Dermis microvascular lymphatic vessel endothelial cell (primary cell): ENCODE data around the gene SLCO1B3. TPM values are rescaled to one million over a fixed set of nuclear protein-coding genes. Genes with fewer than 3 reads are reported as not detected.
"Not testable (repeated sequence)": the region's sequence is repeated elsewhere in the genome, so short reads cannot be mapped to it uniquely, and the experiment has no call there.

Experiments used
- DNase-seq, 2 donors: peaks; one replicate each; pipeline versions ENCODE4 v3.0.0 to v3.0.0-alpha.2; 2010; ENCODE audit warnings: low read depth in 2 of 2
- total RNA-seq: library from RNA; depleted of rRNA; stranded (reverse); fragments of >200 nt; gene quantifications from 2 replicates; pipeline ENCODE4 v1.2.1, GENCODE V29; 2014

SLCO1B3 gene
- total RNA-seq = not detected in 2 replicates

DNA sequence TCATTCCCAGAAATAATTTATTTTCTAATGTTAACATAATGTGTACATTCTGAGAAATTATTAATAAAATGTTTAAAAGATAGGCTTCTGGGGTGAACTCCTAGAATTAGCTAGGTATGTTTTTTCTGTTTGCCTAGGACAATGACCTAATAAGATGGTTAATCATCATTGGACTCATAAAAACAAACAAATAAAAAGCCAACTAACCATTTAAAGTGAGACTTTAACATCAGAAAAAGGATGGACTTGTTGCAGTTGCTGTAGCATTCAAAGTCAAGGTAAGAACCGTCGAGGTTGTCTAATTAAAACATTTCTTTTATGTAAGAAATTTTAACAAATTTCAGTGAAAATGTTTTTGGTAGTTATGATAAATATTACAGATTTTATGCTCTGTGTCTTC, at the start of gene SLCO1B3:
Gene SLCO1B3, plus strand, starts transcription at position 219 of the 400 bp plus-strand sequence. CDS start 5,034 bp downstream, outside the sequence.
- no peak for DNase-seq

DNA sequence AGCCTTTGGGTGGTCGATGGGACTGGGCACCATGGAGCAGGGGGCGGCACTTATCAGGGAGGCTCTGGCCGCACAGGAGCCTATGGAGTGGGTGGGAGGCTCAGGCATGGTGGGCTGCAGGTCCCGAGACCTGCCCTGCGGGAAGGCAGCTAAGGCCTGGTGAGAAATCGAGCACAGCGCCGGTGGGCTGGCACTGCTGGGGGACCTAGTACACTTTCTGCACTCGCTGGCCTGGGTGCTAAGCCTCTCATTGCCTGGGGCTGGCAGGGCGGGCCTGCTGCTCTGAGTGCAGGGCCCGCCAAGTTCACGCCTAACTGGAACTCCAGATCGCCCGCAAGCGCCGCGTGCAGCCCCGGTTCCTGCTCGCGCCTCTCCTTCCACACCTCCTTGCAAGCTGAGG, 33.1 kb upstream of the SLCO1B3 start:
- DNase-seq = no peak

DNA sequence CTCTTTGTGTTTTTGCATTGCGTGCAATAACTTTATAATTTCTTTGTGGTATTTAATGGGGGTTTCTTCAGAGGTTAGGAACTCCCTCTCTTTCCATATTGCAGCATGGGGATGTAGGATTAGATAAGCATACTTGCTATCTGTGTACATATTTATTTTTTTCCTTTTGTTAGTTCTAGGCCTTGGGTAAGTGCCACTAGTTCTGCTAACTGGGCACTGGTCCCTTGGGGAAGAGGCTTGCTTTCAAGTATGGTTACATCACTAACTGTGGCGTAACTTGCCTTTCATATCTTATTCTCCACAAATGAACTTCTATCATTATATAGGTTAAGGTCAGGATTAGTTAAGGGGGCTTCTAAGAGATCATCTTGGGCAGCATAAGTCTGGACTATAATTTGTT, 31.5 kb upstream of the SLCO1B3 start:
- no peak for DNase-seq

GRCh38 chr12:20779971-20780370, 30.5 kb upstream of the SLCO1B3 start:
- not testable (repeated sequence) for DNase-seq

DNA sequence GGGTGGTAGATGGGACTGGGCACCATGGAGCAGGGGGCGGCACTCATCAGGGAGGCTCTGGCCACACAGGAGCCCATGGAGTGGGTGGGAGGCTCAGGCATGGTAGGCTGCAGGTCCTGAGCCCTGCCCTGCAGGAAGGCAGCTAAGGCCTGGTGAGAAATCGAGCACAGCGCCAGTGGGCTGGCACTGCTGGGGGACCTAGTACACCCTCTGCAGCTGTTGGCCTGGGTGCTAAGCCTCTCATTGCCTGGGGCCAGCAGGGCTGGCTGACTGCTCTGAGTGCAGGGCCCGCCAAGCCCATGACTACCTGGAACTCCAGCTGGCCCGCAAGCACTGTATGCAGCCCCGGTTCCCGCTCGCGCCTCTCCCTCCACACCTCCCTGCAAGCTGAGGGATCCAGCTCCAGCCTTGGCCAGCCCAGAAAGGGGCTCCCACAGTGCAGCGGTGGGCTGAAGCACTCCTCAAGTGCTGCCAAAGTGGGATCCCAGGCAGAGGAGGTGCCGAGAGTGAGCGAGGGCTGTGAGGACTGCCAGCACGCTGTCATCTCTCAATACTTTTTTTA, 26.6 kb upstream of the SLCO1B3 start:
- not testable (repeated sequence) for DNase-seq

- DNase-seq = no peak
Observed at GRCh38 chr12:20792971-20793370, 17.5 kb upstream of the SLCO1B3 start.

GRCh38 chr12:20798554-20798953, 12.0 kb upstream of the SLCO1B3 start:
- DNase-seq = peak; percentile 2 to 37

GRCh38 chr12:20800160-20800559, 10.3 kb upstream of the SLCO1B3 start:
- no peak for DNase-seq

DNA sequence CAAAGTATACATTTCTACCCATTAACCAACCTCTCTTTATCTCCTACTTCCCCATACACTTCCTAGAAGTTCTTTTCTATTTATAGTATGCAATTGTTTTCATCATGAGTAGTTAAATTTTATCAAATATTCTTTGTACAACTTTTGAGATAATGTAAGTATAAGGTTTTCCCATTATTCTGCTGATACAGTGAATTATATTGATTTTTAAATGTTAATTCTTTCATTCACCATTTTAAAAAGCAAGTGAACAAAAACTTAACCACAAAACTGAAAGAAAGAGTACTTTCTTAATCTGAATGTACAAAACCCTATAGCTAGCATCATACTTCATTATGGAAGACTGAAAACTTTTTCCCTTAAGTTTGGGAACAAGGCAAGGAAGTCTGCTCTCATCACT, 9.5 kb upstream of the SLCO1B3 start:
- DNase-seq = no peak

DNA sequence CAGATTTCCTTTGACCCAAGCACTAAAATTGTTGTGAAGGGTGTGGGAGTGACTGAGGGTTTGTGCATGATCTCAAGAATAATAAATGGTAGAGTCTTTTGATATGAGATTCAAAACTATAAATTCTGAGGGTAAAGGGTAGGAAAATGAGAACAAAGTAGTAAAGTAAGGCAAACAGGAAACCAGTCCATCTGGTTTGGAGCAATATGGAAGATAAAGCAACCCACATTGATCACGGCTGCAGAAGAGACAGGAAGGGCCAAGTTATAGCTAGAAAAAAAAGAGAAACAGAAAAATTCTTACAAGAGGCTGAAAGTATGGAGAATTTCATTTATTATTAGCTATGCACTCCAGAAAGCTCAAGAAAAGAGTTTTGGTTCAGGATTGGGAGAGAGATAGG, 4.6 kb upstream of the SLCO1B3 start:
- DNase-seq = no peak

- DNase-seq = no peak
Observed at GRCh38 chr12:20807192-20808080, 3.1 kb upstream of the SLCO1B3 start.

DNA sequence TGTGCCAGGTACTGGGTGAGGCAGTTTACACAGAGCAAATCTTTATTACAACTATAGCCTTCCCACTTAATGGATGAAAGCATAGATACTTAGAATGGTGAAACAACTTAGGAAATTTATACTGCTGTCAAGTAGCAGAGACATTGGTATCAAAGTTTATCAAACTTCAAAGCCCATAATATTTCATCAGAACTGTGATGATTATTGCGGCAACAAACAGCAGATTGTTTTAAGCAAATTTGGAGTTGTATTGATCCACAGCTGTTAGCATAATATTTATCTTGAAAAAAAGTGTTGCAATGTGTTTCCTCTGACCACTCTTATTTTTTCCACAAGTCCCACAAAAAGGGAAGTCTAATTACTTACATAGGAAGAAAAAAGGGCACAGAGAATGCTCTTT, 2.0 kb upstream of the SLCO1B3 start:
- DNase-seq = peak in 1 of 2 donors; percentile 7

DNA sequence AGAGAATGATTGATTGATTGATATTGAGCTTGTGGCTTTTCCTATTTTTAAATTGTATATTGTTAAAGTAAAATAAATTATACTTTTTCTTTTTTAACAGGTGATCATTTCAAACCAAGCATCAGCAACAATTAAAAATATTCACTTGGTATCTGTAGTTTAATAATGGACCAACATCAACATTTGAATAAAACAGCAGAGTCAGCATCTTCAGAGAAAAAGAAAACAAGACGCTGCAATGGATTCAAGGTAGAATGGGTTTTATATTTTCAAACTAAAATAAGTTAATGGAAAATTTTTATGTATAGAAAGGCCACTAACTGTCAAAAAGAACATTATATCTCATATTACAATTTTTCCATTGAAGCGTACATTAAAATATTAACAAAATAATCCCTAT, 5.1 kb downstream of the SLCO1B3 start:
- DNase-seq = no peak

GRCh38 chr12:20822415-20822814, 11.9 kb downstream of the SLCO1B3 start:
- DNase-seq = no peak

DNA sequence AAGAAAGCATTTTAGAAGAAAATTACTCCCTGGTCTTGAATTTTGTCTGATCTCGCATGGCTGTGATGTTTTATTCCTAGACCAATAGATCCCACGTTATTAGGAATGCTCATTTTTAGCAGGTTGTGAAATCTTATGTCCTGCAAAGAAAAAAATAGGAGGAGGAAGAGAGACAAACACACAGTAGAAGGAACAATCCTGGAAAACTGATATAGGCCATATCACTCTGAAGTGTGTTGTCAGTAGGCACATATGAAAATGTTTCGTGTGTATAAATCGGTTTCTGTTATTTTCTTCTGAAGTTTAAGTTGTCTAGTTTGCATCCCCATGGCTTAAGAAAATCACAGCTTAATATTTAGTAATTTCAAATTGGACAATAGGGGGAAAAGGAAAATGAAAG, 12.4 kb downstream of the SLCO1B3 start:
- DNase-seq = no peak

GRCh38 chr12:20829919-20830318, 19.4 kb downstream of the SLCO1B3 start:
- no peak for DNase-seq

DNA sequence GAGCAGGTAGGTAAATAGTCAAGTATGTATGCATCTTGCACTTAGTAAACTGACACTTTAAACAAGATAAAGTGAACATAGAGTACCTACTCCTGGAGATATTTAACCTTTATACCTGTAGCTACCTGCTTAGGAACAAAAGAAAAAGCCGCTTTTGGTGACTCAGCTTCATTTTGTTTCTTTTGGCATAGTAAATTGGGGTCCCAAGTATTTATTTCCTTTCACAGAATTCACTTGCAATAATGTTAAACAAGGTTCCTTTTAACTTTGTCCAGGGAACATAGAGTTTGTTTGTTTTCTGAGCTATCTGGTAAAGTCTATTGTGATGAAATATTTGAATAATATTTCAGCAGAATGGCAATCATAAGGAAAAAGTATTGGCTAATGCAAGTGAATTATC, 20.0 kb downstream of the SLCO1B3 start:
- DNase-seq = no peak

DNA sequence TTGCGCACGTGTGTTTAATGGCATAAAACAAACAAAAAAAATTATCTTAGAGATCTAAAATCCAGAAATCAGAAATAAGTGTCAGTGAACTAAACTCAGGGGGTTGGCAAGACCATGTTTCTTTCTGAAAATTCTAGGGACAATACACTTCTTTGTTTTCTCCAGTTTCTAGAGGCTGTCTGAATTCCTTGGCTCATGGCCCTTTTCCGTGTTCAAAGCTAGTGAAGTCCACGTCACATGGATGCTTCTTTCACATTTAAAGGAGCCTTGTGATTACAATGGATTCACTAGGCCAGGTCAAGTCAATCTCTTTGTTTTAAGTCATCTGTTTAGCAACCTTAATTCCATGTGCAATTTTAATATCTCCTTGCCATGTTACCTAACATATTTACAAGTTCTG, 22.4 kb downstream of the SLCO1B3 start:
- no peak for DNase-seq

DNA sequence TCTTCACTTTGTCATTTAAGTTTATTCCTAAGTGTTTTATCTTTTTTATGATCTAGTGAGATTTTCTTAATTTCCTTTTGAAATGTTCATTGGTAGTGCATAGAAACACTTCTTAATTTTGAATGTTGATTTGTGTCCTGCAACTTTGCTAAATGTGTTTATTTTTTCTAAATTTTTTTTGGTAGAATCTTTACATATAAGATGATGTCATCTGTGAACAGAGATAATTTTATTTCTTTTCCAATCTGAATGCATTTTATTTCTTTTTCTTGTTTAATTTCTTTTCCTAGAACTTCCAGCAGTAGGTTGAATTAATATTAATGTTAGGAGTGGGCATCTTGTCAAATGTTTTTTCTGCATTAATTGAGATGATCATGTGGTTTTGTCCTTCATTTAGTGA, 42.1 kb downstream of the SLCO1B3 start:
- no peak for DNase-seq

- no peak for DNase-seq
Observed at GRCh38 chr12:20863056-20863455, 52.6 kb downstream of the SLCO1B3 start.

GRCh38 chr12:20865873-20866272, 55.4 kb downstream of the SLCO1B3 start:
- no peak for DNase-seq

DNA sequence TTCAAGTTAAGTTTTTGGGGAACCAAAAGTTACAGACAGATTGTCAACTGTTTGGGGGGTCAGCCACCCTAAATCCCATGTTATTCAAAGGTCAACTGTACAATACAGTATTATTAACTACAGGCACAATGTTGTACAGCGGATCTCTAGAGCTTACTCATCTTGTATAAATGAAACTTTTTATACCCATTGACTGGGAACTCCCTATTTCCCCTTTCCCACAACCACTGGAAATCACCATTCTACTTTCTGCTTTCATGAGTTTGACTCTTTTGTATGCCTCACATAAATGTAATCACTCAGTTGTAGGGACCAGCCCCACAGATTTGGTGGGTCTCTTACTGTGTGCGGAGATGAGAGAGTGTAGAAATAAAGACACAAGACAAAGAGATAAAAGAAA, 57.8 kb downstream of the SLCO1B3 start:
- no peak for DNase-seq

DNA sequence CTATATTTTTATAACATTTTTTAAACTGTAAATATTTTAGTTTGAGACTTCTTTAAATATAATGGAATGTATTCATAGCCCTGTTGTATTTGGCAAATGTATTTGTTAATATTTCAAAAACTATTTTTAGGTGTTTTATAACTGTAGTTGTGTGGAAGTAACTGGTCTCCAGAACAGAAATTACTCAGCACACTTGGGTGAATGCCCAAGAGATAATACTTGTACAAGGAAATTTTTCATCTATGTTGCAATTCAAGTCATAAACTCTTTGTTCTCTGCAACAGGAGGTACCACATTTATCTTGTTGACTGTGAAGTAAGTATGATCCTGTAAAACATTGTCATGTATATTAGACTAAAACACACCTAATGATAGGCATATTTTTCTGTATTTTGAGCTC, 72.8 kb downstream of the SLCO1B3 start:
- no peak for DNase-seq
